KBM-7 (cell line): ENCODE measurements around the gene SLFN11.
"Not testable (repeated sequence)": the region's sequence is repeated elsewhere in the genome, so short reads cannot be mapped to it uniquely, and the experiment has no call there.

Experiments
- DNase-seq: peaks from one replicate; pipeline ENCODE4 v3.0.0-alpha.2; 2015
- in situ Hi-C: fragments of 300-500 bp; cut with MboI; formaldehyde crosslinking; loops from 2 replicates; pipeline ENCODE4 v1.14.3; 2020; ENCODE audit warnings: low sequenced_read_pairs, low pct_unique_long_range_greater_than_20kb, mixed read lengths

Gene SLFN11, protein sequence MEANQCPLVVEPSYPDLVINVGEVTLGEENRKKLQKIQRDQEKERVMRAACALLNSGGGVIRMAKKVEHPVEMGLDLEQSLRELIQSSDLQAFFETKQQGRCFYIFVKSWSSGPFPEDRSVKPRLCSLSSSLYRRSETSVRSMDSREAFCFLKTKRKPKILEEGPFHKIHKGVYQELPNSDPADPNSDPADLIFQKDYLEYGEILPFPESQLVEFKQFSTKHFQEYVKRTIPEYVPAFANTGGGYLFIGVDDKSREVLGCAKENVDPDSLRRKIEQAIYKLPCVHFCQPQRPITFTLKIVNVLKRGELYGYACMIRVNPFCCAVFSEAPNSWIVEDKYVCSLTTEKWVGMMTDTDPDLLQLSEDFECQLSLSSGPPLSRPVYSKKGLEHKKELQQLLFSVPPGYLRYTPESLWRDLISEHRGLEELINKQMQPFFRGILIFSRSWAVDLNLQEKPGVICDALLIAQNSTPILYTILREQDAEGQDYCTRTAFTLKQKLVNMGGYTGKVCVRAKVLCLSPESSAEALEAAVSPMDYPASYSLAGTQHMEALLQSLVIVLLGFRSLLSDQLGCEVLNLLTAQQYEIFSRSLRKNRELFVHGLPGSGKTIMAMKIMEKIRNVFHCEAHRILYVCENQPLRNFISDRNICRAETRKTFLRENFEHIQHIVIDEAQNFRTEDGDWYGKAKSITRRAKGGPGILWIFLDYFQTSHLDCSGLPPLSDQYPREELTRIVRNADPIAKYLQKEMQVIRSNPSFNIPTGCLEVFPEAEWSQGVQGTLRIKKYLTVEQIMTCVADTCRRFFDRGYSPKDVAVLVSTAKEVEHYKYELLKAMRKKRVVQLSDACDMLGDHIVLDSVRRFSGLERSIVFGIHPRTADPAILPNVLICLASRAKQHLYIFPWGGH

GRCh38 chr17:35373534-35373983, at the start of gene SLFN11:
Gene SLFN11, minus strand, starts transcription at chr17:35373621. Its CDS starts 9,814 bp downstream, at chr17:35363807.
- peak; percentile 88 for DNase-seq
- in situ Hi-C loops = loop anchor here (25.0 kb wide), 1 partner anchor 164 kb away; the partner anchor contains the start of gene SLFN12L

GRCh38 chr17:35421069-35421468, 47.6 kb upstream of the SLFN11 start:
- in situ Hi-C loops, DNase-seq: not testable (repeated sequence)

GRCh38 chr17:35416659-35417058, 43.2 kb upstream of the SLFN11 start:
- no peak for DNase-seq
- in situ Hi-C loops = no loop called here

GRCh38 chr17:35414707-35415106, 41.3 kb upstream of the SLFN11 start:
- in situ Hi-C loops, DNase-seq: not testable (repeated sequence)

DNA sequence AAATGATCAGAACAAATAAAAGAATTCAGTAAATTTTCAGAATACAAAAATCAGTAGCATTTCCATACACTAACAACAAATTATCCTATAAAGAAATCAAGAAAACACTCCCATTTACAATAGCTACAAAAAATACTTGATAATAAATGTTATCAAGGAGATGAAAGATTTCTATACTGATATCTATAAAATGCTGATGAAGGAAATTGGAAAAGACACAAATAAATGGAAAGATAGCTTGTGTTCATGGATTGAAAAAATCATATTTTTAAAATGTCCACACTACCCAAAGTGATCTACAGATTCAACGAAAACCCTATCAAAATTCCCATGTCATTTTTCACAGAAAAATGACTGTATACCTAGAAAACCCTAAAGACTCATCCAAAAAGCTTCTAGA, 40.8 kb upstream of the SLFN11 start:
- no peak for DNase-seq
- in situ Hi-C loops = no loop called here

GRCh38 chr17:35407531-35407930, 34.1 kb upstream of the SLFN11 start:
- no peak for DNase-seq

DNA sequence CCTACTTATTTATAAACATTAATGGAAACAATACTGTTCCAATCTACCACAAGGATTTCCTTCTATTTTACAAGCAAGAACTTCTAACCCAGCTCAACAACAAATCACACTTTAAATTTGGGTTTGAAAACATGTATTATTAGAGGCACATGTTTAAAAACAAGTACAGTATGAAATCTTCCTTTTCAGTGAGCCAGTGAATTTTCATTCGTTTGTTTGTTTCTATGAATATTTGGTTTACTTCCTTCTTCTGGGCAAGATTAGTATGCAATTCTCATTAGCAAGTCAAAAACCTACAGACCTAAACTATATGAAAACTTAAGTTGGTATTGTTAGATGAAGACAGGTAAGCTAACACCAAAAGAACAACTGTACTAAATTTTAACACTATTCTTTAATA, 33.1 kb upstream of the SLFN11 start:
- in situ Hi-C loops = no loop called here

More at GRCh38 chr17:35407531-35407930, 34.1 kb upstream of the SLFN11 start:
- in situ Hi-C loops = no loop called here

GRCh38 chr17:35404360-35404759, 30.9 kb upstream of the SLFN11 start:
- no peak for DNase-seq
- in situ Hi-C loops = no loop called here

More for the DNA sequence above, 33.1 kb upstream of the SLFN11 start:
- no peak for DNase-seq

GRCh38 chr17:35393783-35394182, 20.4 kb upstream of the SLFN11 start:
- in situ Hi-C loops, DNase-seq: not testable (repeated sequence)

- DNase-seq = peak; percentile 45
- in situ Hi-C loops = no loop called here
Measured at GRCh38 chr17:35390663-35391062, 17.2 kb upstream of the SLFN11 start.

DNA sequence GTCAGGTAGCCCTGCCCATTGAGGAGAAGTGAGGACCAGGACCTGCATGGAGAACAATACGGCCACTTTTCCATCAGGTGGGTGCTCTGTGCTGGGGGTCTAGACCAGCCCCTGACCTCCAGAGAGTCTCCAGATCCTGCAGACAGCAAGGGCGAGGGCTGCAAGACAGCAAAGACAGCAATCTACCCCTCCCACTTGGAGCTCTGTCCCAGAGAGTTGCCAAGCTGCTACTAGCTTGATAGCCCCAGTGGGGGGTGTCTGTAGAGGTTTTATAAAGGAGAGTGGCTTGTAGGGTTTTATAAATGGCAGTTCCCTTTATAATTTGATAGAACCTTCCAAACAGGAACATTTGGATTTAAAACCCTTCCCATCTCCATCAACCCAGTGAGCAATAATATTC, 16.7 kb upstream of the SLFN11 start:
- in situ Hi-C loops = no loop called here

DNA sequence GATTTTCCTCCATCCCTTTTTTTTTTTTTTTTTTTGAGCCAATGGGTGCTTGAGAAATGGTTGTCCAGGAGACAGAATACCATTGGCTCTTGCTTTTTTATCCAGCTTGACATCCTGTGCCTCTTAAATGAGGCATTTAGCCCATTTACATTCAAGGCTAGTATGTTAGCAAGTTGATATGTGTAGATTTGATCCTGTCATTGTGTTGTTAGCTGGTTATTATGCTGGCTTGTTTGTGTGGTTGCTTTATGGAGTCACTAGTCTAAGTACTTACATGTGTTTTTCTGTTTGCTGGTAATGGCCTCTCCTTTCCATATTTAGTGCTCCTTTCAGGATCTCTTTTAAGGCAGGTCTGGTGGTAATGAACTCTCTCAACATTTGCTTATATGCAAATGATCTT, 14.1 kb upstream of the SLFN11 start:
- in situ Hi-C loops = no loop called here
- no peak for DNase-seq

More for the DNA sequence above, 16.7 kb upstream of the SLFN11 start:
- DNase-seq = no peak

DNA sequence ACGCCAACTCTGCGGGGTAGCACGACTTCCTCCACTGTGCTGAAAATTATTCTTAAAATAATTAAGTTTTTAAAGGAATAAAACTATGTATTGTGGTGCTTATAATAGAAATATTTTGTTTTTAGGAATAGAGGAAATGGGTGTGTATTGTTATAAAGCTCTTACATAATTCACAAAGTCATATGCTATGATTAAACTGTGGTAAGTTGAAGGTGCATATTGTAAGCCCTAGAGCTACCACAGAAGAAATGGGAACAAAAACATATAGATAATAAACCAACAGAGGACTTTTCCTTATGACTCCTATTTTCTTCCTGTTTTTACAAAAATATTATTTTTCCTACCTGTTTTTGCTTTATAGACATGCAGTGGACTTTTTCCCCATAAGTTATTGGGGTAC, 4.3 kb upstream of the SLFN11 start:
- no peak for DNase-seq
- in situ Hi-C loops = no loop called here

- in situ Hi-C loops = no loop called here
- no peak for DNase-seq
Measured at GRCh38 chr17:35377068-35377467, 3.6 kb upstream of the SLFN11 start.

GRCh38 chr17:35376245-35376644, 2.8 kb upstream of the SLFN11 start:
- in situ Hi-C loops = no loop called here
- peak; percentile 41 for DNase-seq

- DNase-seq = no peak
- in situ Hi-C loops = loop anchor here (25.0 kb wide), 1 partner anchor 162 kb away; the partner anchor contains the start of gene SLFN12L
Measured at GRCh38 chr17:35374766-35375344, 1.4 kb upstream of the SLFN11 start.

DNA sequence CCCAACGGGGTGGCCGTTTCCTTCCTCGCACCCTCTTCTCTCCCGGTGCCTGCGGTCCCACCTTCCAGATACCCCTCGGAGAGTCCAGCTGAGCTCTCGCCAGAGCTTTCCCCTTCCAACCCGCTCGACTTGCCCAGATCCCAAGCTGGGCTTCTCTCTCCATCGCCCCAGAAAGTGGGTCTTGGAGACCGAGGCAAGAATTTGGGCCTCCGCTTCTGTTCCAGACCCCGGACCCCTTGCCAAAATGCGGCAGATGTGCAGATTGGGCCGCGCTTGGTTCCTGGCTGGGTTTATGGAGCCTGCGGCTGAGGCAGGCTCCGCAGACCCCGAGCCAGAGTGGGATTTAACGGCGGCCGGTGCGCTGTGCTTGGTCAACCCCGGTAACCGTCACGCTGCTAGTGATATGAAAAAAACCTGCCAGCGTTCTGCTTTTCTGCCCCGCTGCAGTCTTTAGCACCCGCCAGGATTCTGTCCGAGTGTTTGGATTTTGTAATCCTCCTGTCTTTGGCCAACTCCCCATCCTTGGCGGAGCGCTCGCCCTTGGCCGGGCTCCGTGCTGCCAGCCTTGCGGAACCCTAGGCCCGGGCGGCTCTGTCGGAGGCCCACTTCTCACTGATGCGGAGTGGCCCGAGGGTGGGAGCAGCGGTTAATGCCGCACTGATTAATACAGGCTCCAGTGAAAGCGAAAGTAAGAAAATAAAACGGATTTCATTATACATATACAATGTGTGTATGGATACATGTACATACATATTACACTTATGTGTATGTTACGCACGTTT, 754 bp upstream of the SLFN11 start:
- DNase-seq = peak; percentile 72
- in situ Hi-C loops = loop anchor here (25.0 kb wide), 1 partner anchor 163 kb away; the partner anchor contains the start of gene SLFN12L

DNA sequence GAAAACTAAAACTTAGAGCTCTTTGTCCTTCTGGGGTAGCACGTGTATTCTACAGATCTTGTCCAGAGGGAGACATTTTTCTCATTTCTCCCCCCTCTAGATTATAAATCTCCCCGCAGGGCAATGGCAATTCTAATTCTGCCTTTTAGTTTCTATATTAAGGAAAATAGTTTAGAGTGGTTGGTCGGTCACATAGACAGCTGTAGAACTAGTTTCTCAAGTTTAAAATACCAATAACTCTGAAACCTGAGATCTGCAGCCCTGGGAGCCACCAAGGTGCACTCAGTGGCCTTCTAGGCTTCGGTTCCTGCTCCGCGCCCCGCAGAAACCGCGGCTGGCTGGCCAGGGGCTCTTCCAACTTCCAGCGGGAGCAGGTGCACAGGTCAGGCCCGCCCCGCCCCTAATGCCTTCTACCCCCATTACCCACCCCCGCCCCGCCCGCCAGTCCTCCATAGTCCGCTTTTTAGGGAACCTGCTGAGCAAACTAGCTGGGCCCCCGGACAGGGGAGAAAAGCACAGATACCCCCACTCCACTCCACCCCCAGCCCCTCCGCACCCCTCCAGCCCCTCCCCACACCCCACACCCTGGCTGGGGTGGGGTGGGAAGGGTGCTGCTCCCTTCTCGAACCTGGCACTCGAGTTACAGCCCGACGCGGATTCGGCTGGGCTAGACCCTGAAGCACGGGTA, 431 bp downstream of the SLFN11 start:
- in situ Hi-C loops = loop anchor here (25.0 kb wide), 1 partner anchor 164 kb away; the partner anchor contains the start of gene SLFN12L
- peak; percentile 52 for DNase-seq
